Measurements from ENCODE around the gene ENTPD6. TPM values are rescaled to one million over a fixed set of nuclear protein-coding genes. Genes with fewer than 3 reads are reported as not detected.
"Not testable (repeated sequence)": the region's sequence is repeated elsewhere in the genome, so short reads cannot be mapped to it uniquely, and the experiment has no call there.

ENTPD6 gene
- total RNA-seq, 1 donor from 2014 or later: 32.3 TPM

- Histone ChIP-seq H3K79me2 (ENCODE audit: low read depth) (peaks cover 42% of the 10 kb centered on the region), H3K4me3 (no peak overlapping the region), H2AFZ (replicated peaks) (no peak overlapping the region), H3K27me3 (no peaks in the 10 kb centered on the region), H3K27ac (no peak overlapping the region), H4K20me1 (ENCODE audit: low read depth) (peaks cover 20% of the 10 kb centered on the region), H3K36me3 (peaks cover 6% of the 10 kb centered on the region), H3K9ac (no peak overlapping the region), H3F3A (ENCODE audit: low read depth) (peaks cover 1% of the 10 kb centered on the region), H3K4me2 (no peak overlapping the region), H3K4me1 (peaks cover 13% of the 10 kb centered on the region), H3K9me3 (ENCODE audit: low read depth) (no peaks in the 10 kb centered on the region)
- no peak for TF ChIP-seq EZH2 (IDR thresholded peaks at IDR 0.05)
- TF ChIP-seq CTCF (IDR thresholded peaks at IDR 0.05): no peak
- TF ChIP-seq EZH2phosphoT487 (IDR thresholded peaks at IDR 0.05): no peak
- Mint-ChIP-seq H3K27me3 (ENCODE audit: insufficient read depth, low read depth) (peaks cover 4% of the 10 kb centered on the region), H3K4me1 (no peaks in the 10 kb centered on the region), H3K27ac (no peak overlapping the region), H3K36me3 (peaks cover 64% of the 10 kb centered on the region), H3K4me3 (no peak overlapping the region), H3K9me3 (peaks cover 41% of the 10 kb centered on the region)
- DNase-seq (ENCODE audit: low spot score): no peak
Observed at GRCh38 chr20:25259788-25260254, 64.3 kb downstream of the ENTPD6 start.

- not testable (repeated sequence) for H3K4me1 ChIP-seq; H3K4me3 ChIP-seq; DNase-seq (ENCODE audit: low spot score); H2AFZ ChIP-seq (replicated peaks); H3K9me3 ChIP-seq (ENCODE audit: low read depth); H3F3A ChIP-seq (ENCODE audit: low read depth); H3K36me3 ChIP-seq; H3K4me3 Mint-ChIP-seq; H3K4me2 ChIP-seq; H3K9ac ChIP-seq; H3K27me3 ChIP-seq; H3K27ac Mint-ChIP-seq; H4K20me1 ChIP-seq (ENCODE audit: low read depth); H3K4me1 Mint-ChIP-seq; H3K27ac ChIP-seq; H3K27me3 Mint-ChIP-seq (ENCODE audit: insufficient read depth, low read depth)
- Mint-ChIP-seq H3K9me3 (peaks cover 45% of the 10 kb centered on the region), H3K36me3 (peaks cover 65% of the 10 kb centered on the region)
- peaks cover 31% of the 10 kb centered on the region for H3K79me2 ChIP-seq (ENCODE audit: low read depth)
Observed at GRCh38 chr20:25260770-25261437, 65.4 kb downstream of the ENTPD6 start.

- DNase-seq (ENCODE audit: low spot score): no peak
- Histone ChIP-seq H3K36me3 (peaks cover 6% of the 10 kb centered on the region), H3K27ac (no peak overlapping the region), H2AFZ (replicated peaks) (no peak overlapping the region), H3K4me3 (no peak overlapping the region), H3F3A (ENCODE audit: low read depth) (no peaks in the 10 kb centered on the region), H3K9me3 (ENCODE audit: low read depth) (no peaks in the 10 kb centered on the region), H3K4me2 (no peak overlapping the region), H3K79me2 (ENCODE audit: low read depth) (peaks cover 5% of the 10 kb centered on the region), H3K9ac (no peak overlapping the region), H4K20me1 (ENCODE audit: low read depth) (no peaks in the 10 kb centered on the region), H3K4me1 (no peaks in the 10 kb centered on the region), H3K27me3 (no peaks in the 10 kb centered on the region)
- Mint-ChIP-seq H3K4me1 (peaks cover 4% of the 10 kb centered on the region), H3K27ac (peak overlapping the region; percentile 42), H3K4me3 (no peak overlapping the region), H3K27me3 (ENCODE audit: insufficient read depth, low read depth) (no peaks in the 10 kb centered on the region), H3K9me3 (peaks cover 11% of the 10 kb centered on the region), H3K36me3 (peaks cover 42% of the 10 kb centered on the region)
- TF ChIP-seq EZH2 (IDR thresholded peaks at IDR 0.05) (no peak), EZH2phosphoT487 (IDR thresholded peaks at IDR 0.05) (no peak), CTCF (IDR thresholded peaks at IDR 0.05) (no peak)
Observed at GRCh38 chr20:25269057-25269832, 73.7 kb downstream of the ENTPD6 start.

- no peak overlapping the region for H3K4me2 ChIP-seq
- no peaks in the 10 kb centered on the region for H4K20me1 ChIP-seq (ENCODE audit: low read depth)
- no peak for TF ChIP-seq EZH2phosphoT487 (IDR thresholded peaks at IDR 0.05)
- no peak for TF ChIP-seq EZH2 (IDR thresholded peaks at IDR 0.05)
- no peak for TF ChIP-seq CTCF (IDR thresholded peaks at IDR 0.05)
- no peak overlapping the region for H3K9ac ChIP-seq
- H3K4me1 Mint-ChIP-seq: peaks cover 4% of the 10 kb centered on the region
- peaks cover 5% of the 10 kb centered on the region for H3K9me3 Mint-ChIP-seq
- H3K9me3 ChIP-seq (ENCODE audit: low read depth): no peaks in the 10 kb centered on the region
- no peak overlapping the region for H2AFZ ChIP-seq (replicated peaks)
- no peak overlapping the region for H3K27ac Mint-ChIP-seq
- no peaks in the 10 kb centered on the region for H3F3A ChIP-seq (ENCODE audit: low read depth)
- H3K36me3 ChIP-seq: peaks cover 6% of the 10 kb centered on the region
- H3K27me3 Mint-ChIP-seq (ENCODE audit: insufficient read depth, low read depth): no peaks in the 10 kb centered on the region
- no peak overlapping the region for H3K4me3 ChIP-seq
- H3K4me3 Mint-ChIP-seq: no peak overlapping the region
- no peaks in the 10 kb centered on the region for H3K4me1 ChIP-seq
- H3K79me2 ChIP-seq (ENCODE audit: low read depth): peaks cover 5% of the 10 kb centered on the region
- no peak for DNase-seq (ENCODE audit: low spot score)
- H3K27me3 ChIP-seq: no peaks in the 10 kb centered on the region
- no peak overlapping the region for H3K27ac ChIP-seq
- peaks cover 37% of the 10 kb centered on the region for H3K36me3 Mint-ChIP-seq
Observed at GRCh38 chr20:25269833-25270170, 74.3 kb downstream of the ENTPD6 start.
